Measurements from ENCODE around the gene FBXO46.

- TF ChIP-seq RARB (CRISPR knock-in tag; IDR thresholded peaks at IDR 0.05): no peak
- TF ChIP-seq PPARA (CRISPR knock-in tag; IDR thresholded peaks at IDR 0.05; ENCODE audit: borderline replicate concordance): no peak
- no peak for TF ChIP-seq PATZ1 (CRISPR knock-in tag; IDR thresholded peaks at IDR 0.05; ENCODE audit: borderline replicate concordance)
- no peak for TF ChIP-seq ZFP30 (CRISPR knock-in tag; IDR thresholded peaks at IDR 0.05)
- TF ChIP-seq SNAI2 (CRISPR knock-in tag; IDR thresholded peaks at IDR 0.05): no peak
- no peak for TF ChIP-seq CSDC2 (CRISPR knock-in tag; IDR thresholded peaks at IDR 0.05)
- no peak for TF ChIP-seq CSRNP3 (CRISPR knock-in tag; IDR thresholded peaks at IDR 0.05)
- TF ChIP-seq TCF4 (CRISPR knock-in tag; IDR thresholded peaks at IDR 0.05; ENCODE audit: borderline replicate concordance): no peak
- TF ChIP-seq ZNF70 (CRISPR knock-in tag; IDR thresholded peaks at IDR 0.05): no peak
- TF ChIP-seq ZNF565 (CRISPR knock-in tag; conservative IDR thresholded peaks at IDR 0.05; ENCODE audit: low read depth): no peak
Observed at GRCh38 chr19:45777395-45777961, 46.8 kb upstream of the FBXO46 start.

All from SK-N-SH treated with all-trans-retinoic acid at 6 μM for 48 hours (cell line).